Gastrocnemius medialis (tissue), 4 donors: ENCODE measurements around the gene CALD1. TPM values are rescaled to one million over a fixed set of nuclear protein-coding genes. Genes with fewer than 3 reads are reported as not detected.

ENCODE experiments used
- ATAC-seq, 2 donors: fragments of 150-250 bp; one replicate each; pipeline ENCODE4 v1.9.1; 2016
- DNase-seq, 2 donors: peaks; one replicate each; pipeline ENCODE4 v3.0.0-alpha.2; 2019
- H3K27ac ChIP-seq, 4 donors: fragments of 200-600 bp; sonication (generic); 1 replicate in 1 of 4; 2 replicates in 3 of 4; pipeline ENCODE4 v1.5.1; 2016 to 2018; ENCODE audit warnings: mild to moderate bottlenecking in 2 of 4, moderate library complexity in 1 of 4
- H3K27me3 ChIP-seq, 3 donors: fragments of 200-600 bp; sonication (generic) in 2 of 3; 1 replicate in 1 of 3; 2 replicates in 2 of 3; pipeline versions ENCODE4 v1.5.1 to v1.6.0; 2016 to 2019; ENCODE audit warnings: mild to moderate bottlenecking in 1 of 3, moderate library complexity in 1 of 3
- H3K36me3 ChIP-seq, 2 donors: fragments of 200-600 bp; sonication (generic) in 1 of 2; one replicate each; pipeline ENCODE4 v1.5.1; 2017 to 2018
- H3K4me1 ChIP-seq, 2 donors: fragments of 200-600 bp; sonication (generic) in 1 of 2; one replicate each; pipeline ENCODE4 v1.5.1; 2016 to 2017; ENCODE audit warnings: mild to moderate bottlenecking in 2 of 2
- H3K4me3 ChIP-seq, 4 donors: fragments of 200-600 bp; sonication (generic) in 3 of 4; 1 replicate in 1 of 4; 2 replicates in 3 of 4; pipeline ENCODE4 v1.5.1; 2016 to 2019; ENCODE audit warnings: mild to moderate bottlenecking in 2 of 4
- H3K9me3 ChIP-seq, 3 donors: fragments of 200-600 bp; sonication (generic) in 2 of 3; 1 replicate in 1 of 3; 2 replicates in 2 of 3; pipeline ENCODE4 v1.5.1; 2016 to 2019
- POLR2A ChIP-seq, 2 donors: fragments of 450-650 bp; IDR thresholded peaks; one replicate each; pipeline ENCODE4 v1.6.1; 2017; ENCODE audit warnings: antibody characterized with exemption in 2 of 2, mild to moderate bottlenecking in 2 of 2, moderate library complexity in 2 of 2
- in situ Hi-C, 4 donors: fragments of 200-750 bp; cut with MboI; loops; one replicate each; pipeline versions ENCODE4 v1.15.0 to v1.8.0; 2017; ENCODE audit warnings: low sequenced_read_pairs in 4 of 4
- intact Hi-C: fragments of 100-400 bp; cut with DNase I; formaldehyde crosslinking; loops from one replicate; pipeline ENCODE4 v1.15.1; 2023; ENCODE audit warnings: low total_unique reads
- total RNA-seq, 4 donors: library from RNA; depleted of rRNA; stranded (reverse); fragments of >200 nt; gene quantifications; one replicate each; pipeline versions ENCODE4 v1.1.0 to v1.2.3, GENCODE V29; 2016
- TF ChIP-seq, protein P1 (sequence below), 5 experiments: fragments of 450-650 bp in 3 of 5; fragments of 200-600 bp in 2 of 5; sonication (generic) in 2 of 5; IDR thresholded peaks in 4 of 5; conservative IDR thresholded peaks in 1 of 5; 1 replicate in 4 of 5; 2 replicates in 1 of 5; pipeline ENCODE4 v1.5.1; 2016 to 2019; ENCODE audit warnings: antibody characterized with exemption in 5 of 5, mild to moderate bottlenecking in 3 of 5, moderate library complexity in 3 of 5

CALD1 gene
- total RNA-seq, 4 donors from 2014 or later, result 25.9 to 43.2 (median 32.3) TPM

GRCh38 chr7:134985894-134986362 lies 206.5 kb downstream of the CALD1 start:
- H3K27me3 ChIP-seq, result no peaks in the 10 kb centered on the region
- intact Hi-C loops, result loop anchor here (1.0 to 5.0 kb wide), 4 partner anchors 161 to 521 kb away; partner anchors contain the start of genes CYREN, TMEM140 and WDR91
- H3K36me3 ChIP-seq, result no peaks in the 10 kb centered on the region
- peak overlapping the region; percentile 87 to 91 (median 87) for H3K27ac ChIP-seq
- H3K4me1 ChIP-seq, result peaks cover 11 to 13% of the 10 kb centered on the region in 2 donors
- H3K4me3 ChIP-seq, result peak overlapping the region; percentile 75 to 92 (median 78)
- TF ChIP-seq, protein P1, sequence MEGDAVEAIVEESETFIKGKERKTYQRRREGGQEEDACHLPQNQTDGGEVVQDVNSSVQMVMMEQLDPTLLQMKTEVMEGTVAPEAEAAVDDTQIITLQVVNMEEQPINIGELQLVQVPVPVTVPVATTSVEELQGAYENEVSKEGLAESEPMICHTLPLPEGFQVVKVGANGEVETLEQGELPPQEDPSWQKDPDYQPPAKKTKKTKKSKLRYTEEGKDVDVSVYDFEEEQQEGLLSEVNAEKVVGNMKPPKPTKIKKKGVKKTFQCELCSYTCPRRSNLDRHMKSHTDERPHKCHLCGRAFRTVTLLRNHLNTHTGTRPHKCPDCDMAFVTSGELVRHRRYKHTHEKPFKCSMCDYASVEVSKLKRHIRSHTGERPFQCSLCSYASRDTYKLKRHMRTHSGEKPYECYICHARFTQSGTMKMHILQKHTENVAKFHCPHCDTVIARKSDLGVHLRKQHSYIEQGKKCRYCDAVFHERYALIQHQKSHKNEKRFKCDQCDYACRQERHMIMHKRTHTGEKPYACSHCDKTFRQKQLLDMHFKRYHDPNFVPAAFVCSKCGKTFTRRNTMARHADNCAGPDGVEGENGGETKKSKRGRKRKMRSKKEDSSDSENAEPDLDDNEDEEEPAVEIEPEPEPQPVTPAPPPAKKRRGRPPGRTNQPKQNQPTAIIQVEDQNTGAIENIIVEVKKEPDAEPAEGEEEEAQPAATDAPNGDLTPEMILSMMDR (IDR thresholded peaks at IDR 0.05 in 4 of 5, conservative IDR thresholded peaks at IDR 0.05 in 1 of 5), result no peak
- TF ChIP-seq POLR2A (IDR thresholded peaks at IDR 0.05), result no peak
- in situ Hi-C loops, result loop anchor here in 2 of 4 donors (10.0 to 25.0 kb wide), 2 partner anchors 201 to 219 kb away; no protein-coding TSS in a partner anchor
- ATAC-seq (peak in 1 of 2 donors; percentile 47), DNase-seq (no peak)
- H3K9me3 ChIP-seq, result no peaks in the 10 kb centered on the region

DNA sequence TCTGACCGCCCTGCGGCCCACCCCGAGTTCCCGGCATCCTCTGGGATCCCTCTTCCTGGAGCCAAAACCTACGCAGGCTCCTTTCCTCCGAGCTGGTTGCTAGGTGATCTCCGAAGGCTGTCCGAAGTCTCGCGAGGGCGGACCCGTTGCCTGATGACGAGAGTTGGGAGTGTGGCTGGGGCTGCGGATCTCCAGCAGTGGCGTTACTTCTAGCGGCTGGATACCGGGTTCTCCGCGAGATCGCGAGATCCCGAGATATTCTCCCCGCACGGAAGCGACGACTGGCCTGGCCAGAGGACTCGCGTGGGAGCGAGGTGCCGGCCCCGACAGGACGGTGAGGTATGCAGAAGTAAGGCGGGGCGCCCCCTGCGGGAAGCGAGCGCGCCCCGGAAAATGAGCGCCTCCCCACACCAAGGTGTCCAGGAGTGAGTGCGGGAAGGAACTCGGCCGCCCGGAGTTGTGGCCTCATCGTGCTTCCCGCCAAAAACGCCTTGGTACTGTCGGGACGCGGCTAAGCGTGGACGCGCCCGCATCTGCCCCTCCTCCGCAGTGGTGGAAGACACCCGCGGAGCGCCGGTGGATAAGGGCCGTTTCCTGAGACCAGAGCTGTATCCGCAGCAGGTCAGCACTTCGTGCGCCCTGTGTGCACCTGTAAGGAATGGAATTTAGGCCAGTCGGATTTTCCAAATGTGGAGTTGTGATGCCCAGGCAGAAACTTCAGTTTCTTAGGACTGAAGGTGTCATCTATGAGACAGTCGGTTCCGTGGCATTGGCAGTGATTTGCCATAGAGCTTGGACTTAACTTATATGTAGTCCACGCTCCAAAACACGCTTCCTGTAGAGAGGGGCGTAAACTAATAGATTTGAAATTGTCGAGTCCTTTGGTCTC lies 207.2 kb downstream of the CALD1 start, which contains the start of gene AGBL3:
TSS of gene AGBL3 (plus strand) at position 146 of the 889 bp plus-strand sequence. CDS start 1,426 bp downstream, outside the sequence.
- intact Hi-C loops (loop anchor here (1.0 to 5.0 kb wide), 4 partner anchors 161 to 521 kb away; partner anchors contain the start of genes CYREN, TMEM140 and WDR91), in situ Hi-C loops (loop anchor here in 2 of 4 donors (10.0 to 25.0 kb wide), 2 partner anchors 201 to 218 kb away; no protein-coding TSS in a partner anchor)
- Histone ChIP-seq H3K4me3 (peak within 1 kb of the TSS; percentile 75 to 92 (median 78)), H3K36me3 (no peaks in the 10 kb centered on the region), H3K27ac (peak within 1 kb of the TSS; percentile 87 to 91 (median 87)), H3K9me3 (no peaks in the 10 kb centered on the region), H3K27me3 (no peaks in the 10 kb centered on the region), H3K4me1 (peaks cover 11 to 17% of the 10 kb centered on the region in 2 donors)
- ATAC-seq, result peak; percentile 96 to 99
- DNase-seq, result peak; percentile 83 to 93
- TF ChIP-seq, protein P1 (IDR thresholded peaks at IDR 0.05 in 4 of 5, conservative IDR thresholded peaks at IDR 0.05 in 1 of 5), result peak; percentile 51 to 73 (median 66)
- peak in 1 of 2 donors; percentile 60 for TF ChIP-seq POLR2A (IDR thresholded peaks at IDR 0.05)

GRCh38 chr7:134988161-134988560 lies 208.7 kb downstream of the CALD1 start:
- no peak for ATAC-seq
- in situ Hi-C loops, result loop anchor here in 2 of 4 donors (10.0 to 25.0 kb wide), 2 partner anchors 199 to 217 kb away; no protein-coding TSS in a partner anchor

More at GRCh38 chr7:134988161-134988560, 208.7 kb downstream of the CALD1 start:
- no peaks in the 10 kb centered on the region for H3K36me3 ChIP-seq
- no peak overlapping the region for H3K4me3 ChIP-seq
- H3K4me1 ChIP-seq, result peaks cover 25 to 30% of the 10 kb centered on the region in 2 donors
- H3K27ac ChIP-seq, result no peak overlapping the region
- intact Hi-C loops, result loop anchor here (5.0 kb wide), 2 partner anchors 159 to 519 kb away; partner anchors contain the start of gene TMEM140
- TF ChIP-seq POLR2A (IDR thresholded peaks at IDR 0.05), result no peak
- TF ChIP-seq, protein P1 (IDR thresholded peaks at IDR 0.05 in 4 of 5, conservative IDR thresholded peaks at IDR 0.05 in 1 of 5), result no peak
- H3K27me3 ChIP-seq, result no peaks in the 10 kb centered on the region
- no peaks in the 10 kb centered on the region for H3K9me3 ChIP-seq
- DNase-seq, result no peak
